ENCODE results near the gene DDX56. TPM values are rescaled to one million over a fixed set of nuclear protein-coding genes. Genes with fewer than 3 reads are reported as not detected.

Gene DDX56
- total RNA-seq, 2 experiments from 2014 or later = 94.1 to 102 TPM

DNA sequence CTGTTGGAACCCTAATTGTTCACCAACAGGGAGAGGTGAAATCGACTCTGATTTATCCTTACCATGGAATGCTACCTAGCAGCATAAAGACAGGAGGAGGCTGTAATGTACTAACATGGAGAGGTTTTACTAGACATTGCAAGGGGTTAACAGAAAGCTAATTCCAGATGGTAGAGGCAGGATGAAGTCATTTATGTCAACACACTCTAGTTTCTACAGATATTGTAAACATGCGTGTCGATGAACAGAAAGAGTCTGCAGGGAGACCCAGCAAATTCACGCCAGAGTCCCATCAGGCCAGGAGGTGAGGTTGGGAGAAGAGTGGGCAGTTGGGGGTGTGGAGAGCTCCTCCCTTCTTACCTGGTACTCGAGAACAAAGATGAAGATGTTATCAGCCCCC, 39.6 kb downstream of the DDX56 start:
- ATAC-seq (ENCODE audit: low read depth) (no peak), DNase-seq (no peak)
- H3K4me3 Mint-ChIP-seq = no peak overlapping the region
- H3K9me3 Mint-ChIP-seq = no peaks in the 10 kb centered on the region
- H3K36me3 Mint-ChIP-seq = no peaks in the 10 kb centered on the region
- H3K4me1 Mint-ChIP-seq = no peaks in the 10 kb centered on the region
- POLR2A ChIA-PET = interaction anchor here (0.6 kb wide), 1 partner anchor 135 kb away, joined by 4 read pairs; no protein-coding TSS in a partner anchor
- no peak overlapping the region for H3K27ac Mint-ChIP-seq
- H3K27me3 Mint-ChIP-seq = no peaks in the 10 kb centered on the region

DNA sequence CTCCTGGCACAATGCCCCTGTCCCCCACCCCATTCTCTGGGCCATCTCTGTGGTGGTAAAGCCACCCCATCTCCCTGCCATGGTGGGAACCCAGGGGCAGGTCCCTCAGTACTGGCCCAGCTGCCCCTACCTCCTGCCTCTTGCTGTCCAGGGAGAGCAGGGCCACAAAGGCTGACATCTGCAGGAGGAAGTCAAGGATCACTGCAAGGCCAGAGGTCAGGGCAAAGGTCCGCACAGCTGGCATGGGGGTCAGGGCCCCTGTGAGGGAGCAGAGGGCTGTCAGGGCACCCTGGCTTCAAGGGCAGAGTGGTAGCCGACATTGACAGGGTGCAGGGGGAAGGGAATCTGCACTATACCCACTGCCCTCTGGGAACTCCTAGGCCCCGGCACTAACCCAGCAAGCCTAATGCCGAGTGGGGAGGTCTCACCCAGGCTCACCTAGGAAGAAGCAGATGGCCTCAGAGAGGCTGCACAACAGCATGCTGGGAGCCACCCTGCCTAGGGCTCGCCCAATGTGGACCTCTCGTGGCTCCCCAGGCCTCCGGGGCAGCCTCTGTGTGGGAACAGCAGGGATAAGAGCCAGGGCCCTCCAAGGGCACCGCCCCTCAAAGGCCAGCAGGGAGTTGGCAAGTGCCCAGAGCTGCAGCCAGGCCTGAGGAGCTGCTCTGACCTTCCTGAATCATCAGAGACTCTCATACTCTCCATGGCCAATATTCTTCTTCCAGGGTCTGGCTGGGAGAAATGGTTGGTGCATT, 40.2 kb downstream of the DDX56 start:
- H3K27me3 Mint-ChIP-seq = peaks cover under 1% of the 10 kb centered on the region
- DNase-seq (no peak), ATAC-seq (ENCODE audit: low read depth) (no peak)
- no peaks in the 10 kb centered on the region for H3K4me1 Mint-ChIP-seq
- POLR2A ChIA-PET = no interaction called here
- H3K4me3 Mint-ChIP-seq = no peak overlapping the region
- H3K36me3 Mint-ChIP-seq = no peaks in the 10 kb centered on the region
- no peak overlapping the region for H3K27ac Mint-ChIP-seq
- no peaks in the 10 kb centered on the region for H3K9me3 Mint-ChIP-seq

DNA sequence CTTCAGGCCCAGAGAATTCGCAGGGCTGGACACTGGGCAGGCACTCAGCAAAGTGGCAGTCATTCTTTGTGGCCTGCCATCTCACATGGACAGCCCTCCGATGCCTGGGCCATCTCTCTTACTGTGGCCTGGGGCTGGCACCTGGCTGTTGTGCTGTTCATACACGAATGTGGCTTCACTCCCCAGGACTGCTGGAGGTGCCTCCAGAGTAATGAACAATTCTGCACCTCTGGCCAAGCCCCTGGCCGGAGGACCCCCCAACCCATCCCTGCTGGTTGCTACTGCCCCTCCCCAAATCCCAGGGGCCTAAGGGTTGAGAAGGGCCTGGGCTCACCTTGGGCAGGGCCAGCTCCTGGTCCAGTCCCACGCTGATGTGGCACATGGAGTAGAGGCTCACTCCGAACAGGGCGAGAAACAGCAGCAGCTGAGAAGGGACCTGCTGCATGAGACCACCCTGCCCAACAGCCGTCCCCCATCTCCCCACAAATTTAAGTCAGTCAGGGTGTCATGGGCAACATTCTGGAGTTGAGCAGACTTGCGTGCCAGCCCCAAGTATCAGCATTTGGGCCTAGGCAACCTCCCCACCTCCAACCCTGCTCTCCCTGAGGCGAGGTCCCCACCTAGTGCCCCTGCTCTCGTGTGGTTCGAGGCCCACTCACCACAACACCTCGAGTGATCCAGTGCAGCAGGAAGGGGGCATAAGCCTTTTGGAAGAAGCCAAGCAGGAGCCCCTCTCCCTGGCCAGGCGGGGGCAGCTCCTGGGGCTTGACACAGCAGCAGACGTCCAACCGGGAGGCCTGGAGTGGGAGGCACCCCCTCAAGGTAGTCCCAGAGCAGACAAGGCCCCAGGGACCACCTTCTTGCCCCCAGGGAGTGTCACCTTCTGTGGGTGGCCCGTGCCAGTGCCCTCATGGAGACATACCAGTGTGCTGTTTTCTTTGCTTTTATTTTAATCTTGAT, 42.0 kb downstream of the DDX56 start:
- no peak for ATAC-seq (ENCODE audit: low read depth)
- POLR2A ChIA-PET = no interaction called here
- DNase-seq = no peak
- Mint-ChIP-seq H3K9me3 (peaks cover 2% of the 10 kb centered on the region), H3K4me3 (no peak overlapping the region), H3K27me3 (peaks cover 3% of the 10 kb centered on the region), H3K4me1 (no peaks in the 10 kb centered on the region), H3K27ac (no peak overlapping the region), H3K36me3 (no peaks in the 10 kb centered on the region)

DNA sequence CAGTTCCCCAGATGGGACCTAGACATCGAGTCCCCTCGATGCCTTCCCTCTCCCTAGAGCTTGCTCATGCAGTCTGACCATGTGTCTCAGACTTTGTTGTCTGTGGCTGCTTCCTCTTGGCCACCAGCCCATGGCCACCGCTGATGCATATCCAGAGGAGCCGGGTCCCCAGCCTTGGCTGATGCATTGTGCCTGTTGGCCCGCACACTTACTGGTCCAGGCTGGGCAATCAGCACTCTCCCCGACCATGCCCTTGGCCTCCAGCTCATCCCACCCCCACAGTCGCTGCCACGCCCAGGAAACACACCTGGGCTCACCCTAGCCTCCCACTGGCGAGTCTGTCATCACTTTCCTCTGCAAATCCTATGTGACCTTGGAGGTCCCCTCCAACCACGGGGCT, 42.7 kb downstream of the DDX56 start:
- Mint-ChIP-seq H3K4me3 (no peak overlapping the region), H3K36me3 (no peaks in the 10 kb centered on the region), H3K27ac (no peak overlapping the region), H3K9me3 (peaks cover 2% of the 10 kb centered on the region), H3K4me1 (no peaks in the 10 kb centered on the region), H3K27me3 (peaks cover 3% of the 10 kb centered on the region)
- POLR2A ChIA-PET = no interaction called here
- no peak for DNase-seq
- no peak for ATAC-seq (ENCODE audit: low read depth)

DNA sequence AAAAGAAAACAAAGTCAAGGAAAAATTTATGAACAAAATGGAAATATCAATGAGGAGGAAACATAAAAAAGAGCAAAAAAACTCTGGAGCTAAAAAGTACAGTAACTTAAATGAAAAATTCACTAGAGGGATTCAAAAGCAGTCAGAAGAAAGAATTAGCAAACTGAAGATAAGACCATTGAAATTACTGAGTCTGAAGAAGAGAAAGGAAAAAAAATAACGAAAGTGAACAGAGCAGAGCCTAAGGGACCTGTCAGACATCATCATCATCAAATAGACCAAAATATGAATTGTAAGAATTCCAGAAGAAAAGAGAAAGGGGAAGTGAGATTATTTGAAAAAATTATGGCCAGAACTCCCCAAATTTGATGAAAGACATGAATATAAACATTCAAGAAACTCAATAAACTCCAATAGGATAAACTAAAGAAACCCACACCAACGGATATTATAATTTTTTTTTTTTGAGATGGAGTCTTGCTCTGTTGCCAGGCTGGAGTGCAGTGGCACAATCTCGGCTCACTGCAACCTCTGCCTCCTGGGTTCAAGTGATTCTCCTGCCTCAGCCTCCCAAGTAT, 48.8 kb downstream of the DDX56 start:
- POLR2A ChIA-PET = no interaction called here
- ATAC-seq (ENCODE audit: low read depth) = no peak
- Mint-ChIP-seq H3K4me1 (no peaks in the 10 kb centered on the region), H3K27me3 (peaks cover 11% of the 10 kb centered on the region), H3K4me3 (no peak overlapping the region), H3K9me3 (peaks cover 11% of the 10 kb centered on the region), H3K27ac (no peak overlapping the region), H3K36me3 (peaks cover 4% of the 10 kb centered on the region)
- DNase-seq = no peak

DNA sequence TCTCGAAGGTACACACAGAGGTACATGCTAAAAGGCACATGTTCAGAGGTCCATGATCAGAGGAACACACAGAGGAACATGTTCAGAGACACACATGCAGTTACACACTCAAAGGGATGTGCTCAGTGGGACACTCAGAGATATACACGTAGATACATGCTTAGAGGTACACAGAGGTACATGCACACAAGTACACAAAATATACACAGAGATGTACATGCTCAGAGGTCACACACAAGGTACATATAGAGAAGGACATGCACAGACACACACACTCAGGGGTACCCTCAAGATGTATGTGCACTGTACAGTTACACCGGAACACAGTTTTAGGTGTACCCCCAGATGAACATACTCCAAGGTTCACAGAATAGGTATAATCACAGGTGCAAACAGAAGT, 51.4 kb downstream of the DDX56 start:
- peaks cover 10% of the 10 kb centered on the region for H3K27me3 Mint-ChIP-seq
- H3K36me3 Mint-ChIP-seq = peaks cover 4% of the 10 kb centered on the region

DNA sequence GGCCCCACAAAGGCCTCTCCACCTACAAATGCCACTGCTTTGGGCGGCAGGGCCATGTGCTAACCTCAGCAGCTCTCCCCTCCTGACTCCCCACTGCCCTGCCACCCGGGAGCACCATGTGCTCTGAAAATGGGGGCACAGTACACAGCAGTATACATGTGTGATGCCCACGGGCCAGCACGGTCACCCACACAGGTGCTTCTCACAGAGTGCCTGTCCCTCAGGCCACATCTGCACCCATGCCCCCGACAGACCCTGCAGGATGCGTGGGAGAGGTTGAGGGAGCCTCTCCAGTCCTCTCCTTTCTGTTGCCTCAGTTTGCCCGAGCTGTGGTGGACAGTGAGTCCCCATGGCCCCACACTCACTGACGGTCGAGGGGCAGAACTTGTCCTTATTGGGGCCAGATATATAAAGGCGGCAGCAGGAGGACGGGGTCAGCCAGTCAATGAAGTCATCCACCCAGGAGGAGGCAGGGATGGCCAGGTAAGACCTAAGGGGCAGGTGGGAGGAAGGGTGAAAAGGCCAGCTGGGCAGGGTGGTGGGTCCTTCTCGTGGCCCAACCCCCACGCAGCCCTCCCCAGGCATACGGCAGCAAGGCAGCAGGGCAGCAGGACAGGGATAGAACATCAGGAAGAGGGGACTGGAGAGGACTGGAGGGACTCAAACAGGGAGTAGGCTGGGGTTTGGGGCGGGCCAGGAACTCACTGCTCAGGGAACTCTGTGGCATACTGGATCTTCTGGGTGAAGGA, 52.2 kb downstream of the DDX56 start:
- Mint-ChIP-seq H3K27me3 (peaks cover 10% of the 10 kb centered on the region), H3K9me3 (peaks cover 9% of the 10 kb centered on the region), H3K4me3 (no peak overlapping the region), H3K27ac (no peak overlapping the region), H3K36me3 (peaks cover 4% of the 10 kb centered on the region), H3K4me1 (no peaks in the 10 kb centered on the region)
- POLR2A ChIA-PET = no interaction called here
- no peak for DNase-seq
- no peak for ATAC-seq (ENCODE audit: low read depth)

More for the DNA sequence above, 51.4 kb downstream of the DDX56 start:
- Mint-ChIP-seq H3K4me1 (no peaks in the 10 kb centered on the region), H3K9me3 (peaks cover 11% of the 10 kb centered on the region), H3K27ac (no peak overlapping the region), H3K4me3 (no peak overlapping the region)
- no peak for DNase-seq
- no peak for ATAC-seq (ENCODE audit: low read depth)
- POLR2A ChIA-PET = no interaction called here

DNA sequence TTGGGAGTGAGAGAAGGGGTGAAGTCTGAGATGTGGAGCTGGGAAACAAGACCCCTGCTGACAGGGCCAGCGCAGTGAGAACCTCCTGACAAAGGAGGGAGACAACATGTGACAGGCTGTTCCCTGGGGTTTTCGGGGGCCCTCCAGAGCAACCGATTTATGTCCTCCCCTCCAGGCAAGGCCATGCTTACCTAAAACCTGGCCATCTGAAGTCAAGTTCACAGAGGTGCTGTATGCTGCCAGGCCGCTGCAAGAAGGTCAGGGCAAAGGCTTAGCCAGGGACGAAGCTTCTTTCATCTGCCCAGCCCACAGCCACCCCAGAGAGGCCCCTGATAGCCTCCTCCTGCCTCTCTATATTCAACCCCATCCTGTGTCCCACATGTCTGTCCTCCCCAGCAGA, 53.1 kb downstream of the DDX56 start:
- H3K4me1 Mint-ChIP-seq = peaks cover under 1% of the 10 kb centered on the region
- POLR2A ChIA-PET = interaction anchor here (0.6 to 0.7 kb wide), 2 partner anchors 8 to 17 kb away, joined by 3 to 4 read pairs; no protein-coding TSS in a partner anchor
- H3K9me3 Mint-ChIP-seq = peaks cover 9% of the 10 kb centered on the region
- peaks cover 4% of the 10 kb centered on the region for H3K36me3 Mint-ChIP-seq
- DNase-seq = no peak
- H3K27ac Mint-ChIP-seq = no peak overlapping the region
- no peak overlapping the region for H3K4me3 Mint-ChIP-seq
- peaks cover 10% of the 10 kb centered on the region for H3K27me3 Mint-ChIP-seq
- no peak for ATAC-seq (ENCODE audit: low read depth)

DNA sequence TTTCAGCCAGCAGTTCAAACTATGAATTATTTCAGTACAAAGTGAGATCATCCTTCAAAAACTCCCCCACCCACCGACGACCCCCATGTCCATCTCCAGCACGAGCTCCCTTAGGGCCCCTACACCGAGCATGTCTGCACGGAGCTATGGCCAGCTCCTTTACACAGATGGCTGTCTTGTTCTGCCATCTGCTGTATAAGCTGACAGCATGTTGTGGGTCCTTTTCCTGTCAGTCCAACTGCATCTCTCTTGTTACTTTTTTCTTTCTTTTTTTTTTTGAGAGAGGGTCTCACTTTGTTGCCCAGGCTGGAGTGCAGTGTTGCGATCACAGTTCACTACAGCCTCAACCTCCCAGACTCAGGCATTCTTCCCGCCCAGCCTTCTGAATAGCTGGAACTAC, 54.2 kb downstream of the DDX56 start:
- Mint-ChIP-seq H3K36me3 (no peaks in the 10 kb centered on the region), H3K27ac (no peak overlapping the region), H3K4me3 (no peak overlapping the region), H3K27me3 (peaks cover 7% of the 10 kb centered on the region), H3K4me1 (peaks cover 2% of the 10 kb centered on the region), H3K9me3 (peaks cover 5% of the 10 kb centered on the region)
- DNase-seq (no peak), ATAC-seq (ENCODE audit: low read depth) (no peak)
- POLR2A ChIA-PET = no interaction called here

DNA sequence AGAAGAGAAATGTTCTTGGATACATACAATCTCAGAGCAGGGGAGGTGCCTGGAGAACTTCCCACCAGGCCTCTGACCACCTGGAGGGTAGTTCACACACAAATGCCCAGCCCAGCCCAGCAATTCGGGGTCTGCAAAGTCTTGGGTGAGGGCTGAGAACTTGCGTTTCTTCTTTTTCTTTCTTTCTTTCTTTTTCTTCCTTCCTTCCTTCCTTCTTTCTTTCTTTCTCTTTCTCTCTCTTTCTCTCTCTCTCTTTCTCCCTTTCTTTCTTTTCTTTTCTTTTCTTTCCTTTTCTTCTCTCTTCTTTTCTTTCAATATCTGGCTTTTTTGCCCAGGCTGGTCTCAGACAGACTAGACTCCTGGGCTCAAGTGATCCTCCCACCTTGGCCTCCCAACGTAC, 54.9 kb downstream of the DDX56 start:
- Mint-ChIP-seq H3K27me3 (peaks cover 3% of the 10 kb centered on the region), H3K4me1 (peaks cover 2% of the 10 kb centered on the region), H3K9me3 (peaks cover under 1% of the 10 kb centered on the region), H3K27ac (no peak overlapping the region), H3K36me3 (no peaks in the 10 kb centered on the region), H3K4me3 (no peak overlapping the region)
- POLR2A ChIA-PET = no interaction called here
- DNase-seq (no peak), ATAC-seq (ENCODE audit: low read depth) (no peak)

DNA sequence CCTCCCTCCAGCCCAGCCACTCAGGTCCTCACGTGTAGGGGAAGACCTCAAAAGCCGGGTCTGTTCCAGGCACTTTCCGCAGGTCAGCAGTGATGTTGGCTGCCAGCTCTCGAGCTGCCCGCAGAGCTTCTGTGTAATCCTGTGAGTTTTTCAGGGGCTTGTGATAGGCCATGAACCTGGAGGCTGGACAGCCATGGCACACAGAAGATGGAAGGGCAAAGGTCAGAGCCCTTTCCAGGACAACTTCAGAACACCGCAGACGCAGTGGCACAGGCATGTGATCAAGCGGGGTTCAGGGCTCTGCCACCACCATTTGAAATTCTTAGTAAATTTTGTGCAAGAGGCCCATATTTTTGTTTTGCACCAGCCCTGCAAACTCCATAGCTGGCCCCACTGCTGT, 56.5 kb downstream of the DDX56 start:
- no peak for ATAC-seq (ENCODE audit: low read depth)
- Mint-ChIP-seq H3K27ac (no peak overlapping the region), H3K4me3 (no peak overlapping the region), H3K4me1 (peaks cover 2% of the 10 kb centered on the region), H3K9me3 (no peaks in the 10 kb centered on the region), H3K27me3 (peaks cover 2% of the 10 kb centered on the region), H3K36me3 (no peaks in the 10 kb centered on the region)
- POLR2A ChIA-PET = no interaction called here
- DNase-seq = no peak

Measured in activated naive CD8-positive, alpha-beta T cell treated with anti-CD3 and anti-CD28 coated beads, Interleukin-2, amount 10 ng/mL, durations not matched to agents 7 days and 5 days (primary cell).